ENCODE data around the gene USP34. TPM values are rescaled to one million over a fixed set of nuclear protein-coding genes. Genes with fewer than 3 reads are reported as not detected.

USP34 gene
- total RNA-seq, 1 experiment from 2014 or later: 76.3 TPM

- H3K4me2 ChIP-seq (ENCODE audit: low read length): no peak overlapping the region
- DNase-seq (ENCODE audit: low read depth, low spot score): no peak
- H3K9me2 ChIP-seq (ENCODE audit: insufficient read depth): no peaks in the 10 kb centered on the region
- H3K79me2 ChIP-seq (ENCODE audit: insufficient read depth, low read length): peaks cover 92% of the 10 kb centered on the region
- H2AFZ ChIP-seq (ENCODE audit: low read depth, low read length, poor library complexity, severe bottlenecking): no peak overlapping the region
- RAD21 ChIA-PET (ENCODE audit: low non-redundant PET in 1 of 2, low total read pairs in 2 of 2, uncharacterized antibody in 2 of 2, unreplicated experiment in 2 of 2): no interaction called here
- H3K27me3 ChIP-seq (ENCODE audit: insufficient read depth, low read length): no peaks in the 10 kb centered on the region
- peaks cover 12% of the 10 kb centered on the region; the same call in 1 of the 2 replicates for H4K20me1 ChIP-seq (ENCODE audit: insufficient read depth)
- no TSS peak for BruUV-seq (replicated peaks)
- no peak overlapping the region for H3K27ac ChIP-seq (ENCODE audit: low read depth, low read length)
- H3K9ac ChIP-seq (ENCODE audit: low read length): no peak overlapping the region
- TF ChIP-seq ZNF274 (IDR thresholded peaks at IDR 0.05; ENCODE audit: low read depth, low read length) (no peak), ZBTB33 (IDR thresholded peaks at IDR 0.05; ENCODE audit: extremely low read depth, insufficient replicate concordance, low read length) (no peak), FOSL1 (IDR thresholded peaks at IDR 0.05; ENCODE audit: low read depth) (no peak)
- H3K4me3 ChIP-seq (replicated peaks in 1 of 2; ENCODE audit: low read depth in 1 of 2, low read length in 2 of 2): no peak overlapping the region
- CTCF ChIA-PET: no interaction called here
- ATAC-seq: no peak
- peaks cover 69 to 73% of the 10 kb centered on the region in 2 experiments for H3K36me3 ChIP-seq (ENCODE audit: control insufficient read depth in 1 of 2, insufficient read depth in 2 of 2, low read length in 2 of 2)
- intact Hi-C loops (cut with micrococcal nuclease): no loop called here
- H3K9me3 ChIP-seq (ENCODE audit: control insufficient read depth in 1 of 2, insufficient read depth in 1 of 2, low read depth in 1 of 2, low read length in 2 of 2): no peaks in the 10 kb centered on the region
- no peaks in the 10 kb centered on the region for H3K4me1 ChIP-seq (ENCODE audit: control insufficient read depth in 1 of 2, insufficient read depth in 2 of 2, low read length in 2 of 2)
- POLR2A ChIA-PET: no interaction called here
Observed at GRCh38 chr2:61493523-61493942, 22.6 kb upstream of the USP34 start.

GRCh38 chr2:61492476-61492875, 21.6 kb upstream of the USP34 start:
- H2AFZ ChIP-seq (ENCODE audit: low read depth, low read length, poor library complexity, severe bottlenecking): no peak overlapping the region
- peaks cover 69 to 75% of the 10 kb centered on the region in 2 experiments for H3K36me3 ChIP-seq (ENCODE audit: control insufficient read depth in 1 of 2, insufficient read depth in 2 of 2, low read length in 2 of 2)
- no peak overlapping the region for H3K4me2 ChIP-seq (ENCODE audit: low read length)
- POLR2A ChIA-PET: no interaction called here
- CTCF ChIA-PET: no interaction called here
- peaks cover 92% of the 10 kb centered on the region for H3K79me2 ChIP-seq (ENCODE audit: insufficient read depth, low read length)
- intact Hi-C loops (cut with micrococcal nuclease): no loop called here
- no peaks in the 10 kb centered on the region for H3K9me3 ChIP-seq (ENCODE audit: control insufficient read depth in 1 of 2, insufficient read depth in 1 of 2, low read depth in 1 of 2, low read length in 2 of 2)
- no peak overlapping the region for H3K9ac ChIP-seq (ENCODE audit: low read length)
- RAD21 ChIA-PET (ENCODE audit: low non-redundant PET in 1 of 2, low total read pairs in 2 of 2, uncharacterized antibody in 2 of 2, unreplicated experiment in 2 of 2): no interaction called here
- no peak overlapping the region for H3K27ac ChIP-seq (ENCODE audit: low read depth, low read length)
- no peak overlapping the region for H3K4me3 ChIP-seq (replicated peaks in 1 of 2; ENCODE audit: low read depth in 1 of 2, low read length in 2 of 2)
- peaks cover 17% of the 10 kb centered on the region; the same call in 1 of the 2 replicates for H4K20me1 ChIP-seq (ENCODE audit: insufficient read depth)
- no peak for DNase-seq (ENCODE audit: low read depth, low spot score)
- H3K27me3 ChIP-seq (ENCODE audit: insufficient read depth, low read length): no peaks in the 10 kb centered on the region
- H3K4me1 ChIP-seq (ENCODE audit: control insufficient read depth in 1 of 2, insufficient read depth in 2 of 2, low read length in 2 of 2): no peaks in the 10 kb centered on the region
- no peak for ATAC-seq
- H3K9me2 ChIP-seq (ENCODE audit: insufficient read depth): no peaks in the 10 kb centered on the region
- BruUV-seq (replicated peaks): no TSS peak
- TF ChIP-seq CBX3 (IDR thresholded peaks at IDR 0.05; ENCODE audit: low read depth) (no peak), ZFX (IDR thresholded peaks at IDR 0.05) (no peak), ZBTB33 (IDR thresholded peaks at IDR 0.05; ENCODE audit: extremely low read depth, insufficient replicate concordance, low read length) (no peak), MAX (IDR thresholded peaks at IDR 0.05) (no peak), ZNF274 (IDR thresholded peaks at IDR 0.05; ENCODE audit: low read depth, low read length) (no peak), POLR2AphosphoS5 (IDR thresholded peaks at IDR 0.05; ENCODE audit: low read depth, low read length) (no peak), CTCF (IDR thresholded peaks at IDR 0.05 in 2 of 3, conservative IDR thresholded peaks at IDR 0.05 in 1 of 3; ENCODE audit: borderline replicate concordance in 1 of 3, insufficient read depth in 1 of 3, low read depth in 2 of 3, low read length in 2 of 3) (no peak), EZH2phosphoT487 (IDR thresholded peaks at IDR 0.05; ENCODE audit: borderline replicate concordance) (no peak)

Measured in HCT116 (cell line).